ENCODE data around the gene SPC25. TPM values are rescaled to one million over a fixed set of nuclear protein-coding genes. Genes with fewer than 3 reads are reported as not detected.

Gene SPC25
- total and polyA plus RNA-seq, 10 of the 15 experiments (the other 5 are each of a cell fraction or from before 2014, with no cell fraction given), result 18.7 to 61.5 (median 32.0) TPM

DNA sequence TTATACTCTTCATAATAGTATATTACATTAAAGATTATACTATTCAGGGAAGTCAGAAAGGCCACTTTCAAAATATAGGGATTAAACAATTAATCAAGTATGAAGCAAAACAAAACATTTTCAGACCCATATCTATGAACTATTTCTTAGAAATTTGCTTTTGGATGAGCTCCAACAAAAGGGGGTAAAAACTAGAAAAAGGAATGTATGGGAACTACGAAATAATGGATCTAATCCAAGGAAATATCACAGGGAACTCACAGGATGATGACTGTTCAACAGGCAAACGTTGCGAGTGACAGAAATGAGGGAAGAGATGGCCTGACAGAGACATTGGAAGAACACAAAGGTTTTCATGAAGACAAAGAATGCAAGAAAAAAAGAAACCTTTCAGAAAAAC is 38.8 kb upstream of the SPC25 start:
- BruUV-seq (replicated peaks), result no TSS peak
- in situ Hi-C loops (cut with MboI), result no loop called here
- no peak overlapping the region for H3K9ac ChIP-seq (ENCODE audit: control insufficient read depth, insufficient read depth, low read length)
- no peak for TF ChIP-seq EGR1 (IDR thresholded peaks at IDR 0.05; ENCODE audit: borderline replicate concordance in 1 of 2, low read depth in 2 of 2, low read length in 2 of 2)
- no peak for TF ChIP-seq RUNX3 (IDR thresholded peaks at IDR 0.05; ENCODE audit: low read length)
- no peak for TF ChIP-seq TBL1XR1 (IDR thresholded peaks at IDR 0.05; ENCODE audit: low read depth, low read length)
- TF ChIP-seq FOS (IDR thresholded peaks at IDR 0.05; ENCODE audit: borderline replicate concordance, extremely low read depth, insufficient read length), result no peak
- TF ChIP-seq IRF5 (IDR thresholded peaks at IDR 0.05; ENCODE audit: borderline replicate concordance), result no peak
- TF ChIP-seq, protein P1, sequence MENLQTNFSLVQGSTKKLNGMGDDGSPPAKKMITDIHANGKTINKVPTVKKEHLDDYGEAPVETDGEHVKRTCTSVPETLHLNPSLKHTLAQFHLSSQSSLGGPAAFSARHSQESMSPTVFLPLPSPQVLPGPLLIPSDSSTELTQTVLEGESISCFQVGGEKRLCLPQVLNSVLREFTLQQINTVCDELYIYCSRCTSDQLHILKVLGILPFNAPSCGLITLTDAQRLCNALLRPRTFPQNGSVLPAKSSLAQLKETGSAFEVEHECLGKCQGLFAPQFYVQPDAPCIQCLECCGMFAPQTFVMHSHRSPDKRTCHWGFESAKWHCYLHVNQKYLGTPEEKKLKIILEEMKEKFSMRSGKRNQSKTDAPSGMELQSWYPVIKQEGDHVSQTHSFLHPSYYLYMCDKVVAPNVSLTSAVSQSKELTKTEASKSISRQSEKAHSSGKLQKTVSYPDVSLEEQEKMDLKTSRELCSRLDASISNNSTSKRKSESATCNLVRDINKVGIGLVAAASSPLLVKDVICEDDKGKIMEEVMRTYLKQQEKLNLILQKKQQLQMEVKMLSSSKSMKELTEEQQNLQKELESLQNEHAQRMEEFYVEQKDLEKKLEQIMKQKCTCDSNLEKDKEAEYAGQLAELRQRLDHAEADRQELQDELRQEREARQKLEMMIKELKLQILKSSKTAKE (IDR thresholded peaks at IDR 0.05; ENCODE audit: low read depth, poor library complexity, severe bottlenecking), result no peak
- TF ChIP-seq ZNF687 (IDR thresholded peaks at IDR 0.05), result no peak
- TF ChIP-seq RFX5 (IDR thresholded peaks at IDR 0.05; ENCODE audit: low read depth, low read length), result no peak
- TF ChIP-seq NR2C1 (IDR thresholded peaks at IDR 0.05), result no peak
- TF ChIP-seq NR2C2 (IDR thresholded peaks at IDR 0.05; ENCODE audit: borderline replicate concordance, control insufficient read depth, insufficient read length, low read depth), result no peak
- no peak for TF ChIP-seq STAT1 (conservative IDR thresholded peaks at IDR 0.05)
- TF ChIP-seq JUND (IDR thresholded peaks at IDR 0.05; ENCODE audit: low read depth, low read length), result no peak
- no peak for TF ChIP-seq E2F4 (IDR thresholded peaks at IDR 0.05; ENCODE audit: low read depth, low read length)
- TF ChIP-seq, protein P2, sequence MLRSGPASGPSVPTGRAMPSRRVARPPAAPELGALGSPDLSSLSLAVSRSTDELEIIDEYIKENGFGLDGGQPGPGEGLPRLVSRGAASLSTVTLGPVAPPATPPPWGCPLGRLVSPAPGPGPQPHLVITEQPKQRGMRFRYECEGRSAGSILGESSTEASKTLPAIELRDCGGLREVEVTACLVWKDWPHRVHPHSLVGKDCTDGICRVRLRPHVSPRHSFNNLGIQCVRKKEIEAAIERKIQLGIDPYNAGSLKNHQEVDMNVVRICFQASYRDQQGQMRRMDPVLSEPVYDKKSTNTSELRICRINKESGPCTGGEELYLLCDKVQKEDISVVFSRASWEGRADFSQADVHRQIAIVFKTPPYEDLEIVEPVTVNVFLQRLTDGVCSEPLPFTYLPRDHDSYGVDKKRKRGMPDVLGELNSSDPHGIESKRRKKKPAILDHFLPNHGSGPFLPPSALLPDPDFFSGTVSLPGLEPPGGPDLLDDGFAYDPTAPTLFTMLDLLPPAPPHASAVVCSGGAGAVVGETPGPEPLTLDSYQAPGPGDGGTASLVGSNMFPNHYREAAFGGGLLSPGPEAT (IDR thresholded peaks at IDR 0.05; ENCODE audit: low read depth), result no peak

More for the DNA sequence above, 38.8 kb upstream of the SPC25 start:
- H3K36me3 ChIP-seq (ENCODE audit: control insufficient read depth in 2 of 2, insufficient read depth in 2 of 2, low read length in 1 of 2), result no peaks in the 10 kb centered on the region
- SMC1A ChIA-PET (ENCODE audit: uncharacterized antibody, unreplicated experiment), result no interaction called here
- CTCF ChIA-PET, result no interaction called here
- intact Hi-C loops (cut with micrococcal nuclease; ENCODE audit: unreplicated experiment), result no loop called here
- H3K27me3 ChIP-seq (replicated peaks in 1 of 2; ENCODE audit: control insufficient read depth in 2 of 2, insufficient read depth in 2 of 2, low read length in 1 of 2), result peaks cover 2 to 3% of the 10 kb centered on the region in 2 experiments; a peak in 3 of 4 replicates
- WGBS (ENCODE audit: insufficient coverage, insufficient replicate concordance, low lambda C conversion rate, missing lambda C conversion rate), result 20% methylated on average over 3 of the region's 3 CpGs
- H3K79me2 ChIP-seq (ENCODE audit: control insufficient read depth, insufficient read depth, low read length), result no peaks in the 10 kb centered on the region
- DNase-seq (ENCODE audit: low read depth, low spot score) (no peak), ATAC-seq (no peak), FAIRE-seq (no peak)
- H3K4me1 ChIP-seq (ENCODE audit: control insufficient read depth, insufficient read depth, low read length), result no peaks in the 10 kb centered on the region
- H4K20me1 ChIP-seq (ENCODE audit: control insufficient read depth, insufficient read depth), result no peaks in the 10 kb centered on the region
- RAD21 ChIA-PET (ENCODE audit: unreplicated experiment), result no interaction called here
- H3K27ac ChIP-seq (ENCODE audit: control insufficient read depth, insufficient read depth), result no peak overlapping the region
- POLR2A ChIA-PET, result no interaction called here
- H3K4me2 ChIP-seq (ENCODE audit: control insufficient read depth, insufficient read depth), result no peak overlapping the region
- H3K9me3 ChIP-seq (replicated peaks; ENCODE audit: control insufficient read depth, insufficient read depth, low read length), result no peaks in the 10 kb centered on the region
- H2AFZ ChIP-seq (ENCODE audit: control insufficient read depth, low read depth, low read length), result no peak overlapping the region
- H3K4me3 ChIP-seq, result no peak overlapping the region
